ENCODE measurements around the gene GCN1. TPM values are rescaled to one million over a fixed set of nuclear protein-coding genes. Genes with fewer than 3 reads are reported as not detected.

The GCN1 gene
- total RNA-seq, 2 donors from 2014 or later = 39.7 to 83.1 TPM

- Histone ChIP-seq H3K4me1 (peaks cover 25% of the 10 kb centered on the region), H3K27me3 (no peaks in the 10 kb centered on the region), H3K4me3 (no peak overlapping the region), H3K27ac (no peak overlapping the region), H3K36me3 (replicated peaks in 1 of 2; ENCODE audit: insufficient read depth in 1 of 2, low read depth in 2 of 2) (peaks cover 0 to 14% of the 10 kb centered on the region in 2 donors), H3K9me3 (no peaks in the 10 kb centered on the region)
- ATAC-seq (no peak), DNase-seq (no peak)
- intact Hi-C loops (cut with DNase I) = no loop called here
- no peak for TF ChIP-seq POLR2A (IDR thresholded peaks at IDR 0.05)
- no peak for TF ChIP-seq CTCF (IDR thresholded peaks at IDR 0.05)
- 88 to 95% methylated on average over 6 to 10 of the region's 13 CpGs for WGBS, 2 donors
Observed at GRCh38 chr12:120221576-120221900, 27.0 kb upstream of the GCN1 start.

DNA sequence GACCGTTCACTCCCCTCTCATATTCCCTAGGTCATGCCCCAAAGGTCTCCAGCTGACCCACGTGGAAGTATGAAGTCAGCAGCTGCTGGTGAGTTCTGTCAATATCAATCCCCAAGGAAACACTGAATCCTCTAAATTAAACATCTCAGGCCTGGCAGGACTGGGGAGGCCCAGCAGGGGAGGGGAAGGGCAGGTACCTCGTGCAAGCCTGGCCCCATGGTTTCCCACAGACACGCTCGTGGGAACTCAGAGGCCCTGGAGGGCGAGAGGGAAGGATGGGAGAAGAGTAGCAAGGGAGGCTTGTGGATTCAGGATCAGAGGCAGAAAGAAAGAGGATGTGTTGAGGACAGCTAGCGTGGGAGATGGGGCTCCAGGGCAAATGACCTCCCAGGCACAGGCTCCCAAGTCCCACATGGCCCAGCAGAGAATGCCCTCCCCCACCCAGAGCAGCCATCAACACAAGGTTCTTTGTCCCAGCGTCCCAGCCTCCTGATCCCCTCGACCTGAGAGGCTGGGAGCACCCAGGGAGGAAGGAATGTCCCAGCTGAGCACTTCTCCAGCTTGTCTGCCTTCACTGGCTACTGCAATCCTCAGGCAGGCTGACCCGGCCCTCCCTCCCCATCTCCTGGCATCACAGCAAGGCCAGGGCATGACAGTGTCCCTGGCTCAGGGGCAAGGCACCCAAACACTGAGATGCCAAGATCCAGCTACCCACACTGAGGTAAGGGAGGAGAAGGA, 26.5 kb upstream of the GCN1 start:
- 73% methylated on average over 8 to 10 of the region's 10 CpGs for WGBS, 2 donors
- Histone ChIP-seq H3K9me3 (no peaks in the 10 kb centered on the region), H3K36me3 (replicated peaks in 1 of 2; ENCODE audit: insufficient read depth in 1 of 2, low read depth in 2 of 2) (peaks cover 0 to 14% of the 10 kb centered on the region in 2 donors), H3K27ac (no peak overlapping the region), H3K4me1 (peaks cover 25% of the 10 kb centered on the region), H3K4me3 (no peak overlapping the region), H3K27me3 (no peaks in the 10 kb centered on the region)
- DNase-seq = no peak
- ATAC-seq = no peak
- TF ChIP-seq CTCF (IDR thresholded peaks at IDR 0.05) = no peak
- TF ChIP-seq POLR2A (IDR thresholded peaks at IDR 0.05) = no peak
- intact Hi-C loops (cut with DNase I) = no loop called here

GRCh38 chr12:120218680-120219606, 24.4 kb upstream of the GCN1 start:
- peaks cover 5% of the 10 kb centered on the region for H3K4me1 ChIP-seq
- DNase-seq (no peak), ATAC-seq (no peak)
- no peak overlapping the region for H3K27ac ChIP-seq
- TF ChIP-seq POLR2A (IDR thresholded peaks at IDR 0.05) = no peak
- TF ChIP-seq CTCF (IDR thresholded peaks at IDR 0.05) = no peak
- no peaks in the 10 kb centered on the region for H3K9me3 ChIP-seq
- H3K27me3 ChIP-seq = no peaks in the 10 kb centered on the region
- intact Hi-C loops (cut with DNase I) = no loop called here
- H3K4me3 ChIP-seq = no peak overlapping the region
- WGBS, 2 donors = 87 to 89% methylated on average over 10 to 18 of the region's 19 CpGs
- peaks cover 0 to 19% of the 10 kb centered on the region in 2 donors for H3K36me3 ChIP-seq (replicated peaks in 1 of 2; ENCODE audit: insufficient read depth in 1 of 2, low read depth in 2 of 2)

- 87 to 91% methylated on average over 11 to 31 of the region's 32 CpGs for WGBS, 2 donors
- ATAC-seq = no peak
- Histone ChIP-seq H3K27me3 (no peaks in the 10 kb centered on the region), H3K27ac (no peak overlapping the region), H3K9me3 (no peaks in the 10 kb centered on the region), H3K4me3 (no peak overlapping the region), H3K36me3 (replicated peaks in 1 of 2; ENCODE audit: insufficient read depth in 1 of 2, low read depth in 2 of 2) (peaks cover 4 to 21% of the 10 kb centered on the region in 2 donors), H3K4me1 (no peaks in the 10 kb centered on the region)
- intact Hi-C loops (cut with DNase I) = no loop called here
- TF ChIP-seq POLR2A (IDR thresholded peaks at IDR 0.05) = no peak
- no peak for TF ChIP-seq CTCF (IDR thresholded peaks at IDR 0.05)
- DNase-seq = no peak
Observed at GRCh38 chr12:120216742-120217605, 22.5 kb upstream of the GCN1 start.

Measured in body of pancreas (tissue), 4 donors.